Adrenal gland (tissue), 12 donors: Measurements from ENCODE around the gene RCN1. TPM values are rescaled to one million over a fixed set of nuclear protein-coding genes. Genes with fewer than 3 reads are reported as not detected.

ENCODE experiments used
- DNase-seq, 7 donors: peaks; one replicate each; pipeline ENCODE4 v3.0.0-alpha.2; 2019 to 2020
- H3K27ac ChIP-seq, 5 donors: fragments of 200-600 bp; sonication (generic) in 4 of 5; 1 replicate in 3 of 5; 2 replicates in 2 of 5; pipeline versions ENCODE4 v1.5.1 to v1.8.0; 2016 to 2020; ENCODE audit warnings: mild to moderate bottlenecking in 1 of 5
- H3K27me3 ChIP-seq: fragments of 200-600 bp; 2 replicates; pipeline ENCODE4 v1.8.0; 2021
- H3K36me3 ChIP-seq, 2 donors: fragments of 200-600 bp; replicated peaks in 1 of 2; 1 replicate in 1 of 2; 2 replicates in 1 of 2; pipeline versions ENCODE4 v1.5.1 to v1.8.0; 2018 to 2022
- H3K4me1 ChIP-seq, 2 donors: fragments of 200-600 bp; replicated peaks in 1 of 2; 1 replicate in 1 of 2; 2 replicates in 1 of 2; pipeline versions ENCODE4 v1.5.1 to v1.8.0; 2018 to 2021
- H3K4me3 ChIP-seq, 4 donors: fragments of 200-600 bp; sonication (generic) in 3 of 4; one replicate each; pipeline ENCODE4 v1.5.1; 2016 to 2018
- H3K9me3 ChIP-seq, 3 donors: fragments of 200-600 bp; sonication (generic) in 1 of 3; replicated peaks in 1 of 3; 1 replicate in 2 of 3; 2 replicates in 1 of 3; pipeline versions ENCODE4 v1.5.1 to v1.8.0; 2016 to 2021
- CTCF ChIP-seq, 6 experiments: fragments of 450-650 bp in 4 of 6; fragments of 200-600 bp in 2 of 6; sonication (generic) in 1 of 6; IDR thresholded peaks; 1 replicate in 5 of 6; 2 replicates in 1 of 6; pipeline versions ENCODE4 v1.5.1 to v1.8.0; 2016 to 2021; ENCODE audit warnings: antibody characterized with exemption in 6 of 6, mild to moderate bottlenecking in 2 of 6, moderate library complexity in 1 of 6
- POLR2A ChIP-seq, 2 donors: fragments of 450-650 bp; IDR thresholded peaks; one replicate each; pipeline ENCODE4 v1.6.1; 2017; ENCODE audit warnings: antibody characterized with exemption in 2 of 2, mild to moderate bottlenecking in 2 of 2, moderate library complexity in 1 of 2
- WGBS, 4 donors: extraction: QIAGEN DNeasy Blood & Tissue Kit in 2 of 4; methylation state at CpG; one replicate each; pipeline versions ENCODE4 v1.1.5 to v1.1.7; 2013 to 2017; 5-methylcytosine and 5-hydroxymethylcytosine counted together
- intact Hi-C, 2 donors: fragments of 100-400 bp; cut with DNase I; formaldehyde crosslinking; loops; one replicate each; pipeline versions ENCODE4 v1.14.1 to v1.15.0; 2022 to 2023
- polyA plus RNA-seq, 3 donors: library from polyadenylated mRNA; stranded (reverse); fragments of 200-250 nt in 2 of 3; fragments of 350-450 nt in 1 of 3; fragmentation: Illumina TruSeq in 1 of 3; extraction: RNeasy Lipid Tissue Mini Kit (QIAGEN cat#74804) in 1 of 3; gene quantifications; one replicate each; pipeline ENCODE4 v1.2.3, GENCODE V29; 2013 to 2014
- total RNA-seq, 9 donors: library from RNA; depleted of rRNA in 4 of 9; stranded (reverse); fragments of >200 nt in 4 of 9; fragments of 120-200 nt in 1 of 9; fragmentation: NEBNext Ultra II Directional in 1 of 9; extraction: Animal tissue kit (Norgen Biotek cat#: 25700) in 1 of 9; gene quantifications; one replicate each; pipeline versions ENCODE4 v1.1.0 to v1.2.4, GENCODE V29; 2013 to 2023
- donor health status: healthy with polysubstance abuse.
- donor health status: Bipolar disorder and iron deficiency.
- donor health status: DM: yes; HTN: yes; CAD: no.
- donor health status: DM: no; HTN: no; CAD: no.
- donor health status: DM: no; HTN: no; CAD: no.
- donor health status: DM: yes; HTN: yes; CAD: no.

Gene RCN1
- total and polyA plus RNA-seq, 12 donors: 56.1 to 142 (median 85.9) TPM

DNA sequence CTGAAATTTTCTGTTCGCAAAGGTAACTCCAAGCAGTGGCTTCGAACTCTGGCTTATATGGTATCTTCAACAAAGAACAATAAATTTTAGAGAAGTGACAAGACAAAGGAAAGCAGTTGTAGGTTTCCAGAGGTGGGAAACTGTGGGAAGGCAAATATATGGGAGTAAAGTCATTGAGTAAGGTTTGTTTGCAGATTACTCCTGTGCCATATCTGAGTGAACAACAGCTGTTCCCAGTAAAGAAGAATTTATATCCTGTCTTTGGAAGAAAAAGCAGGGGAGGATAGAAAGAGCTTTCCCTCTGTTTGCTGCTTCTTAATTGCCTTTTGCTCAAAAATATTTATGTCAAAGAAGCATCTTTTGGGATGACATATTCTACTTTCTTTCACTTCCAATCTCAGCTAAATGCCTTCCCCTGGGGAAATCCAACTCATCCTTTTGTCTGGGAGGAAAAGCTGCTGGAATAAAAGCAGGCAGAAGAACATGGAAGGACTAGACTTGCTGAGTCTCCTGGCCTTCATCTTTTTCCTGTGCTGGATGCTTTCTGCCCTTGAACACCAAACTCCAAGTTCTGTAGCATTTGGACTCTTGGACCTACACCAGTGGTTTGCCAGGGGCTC lies 10.4 kb upstream of the RCN1 start:
- H3K27ac ChIP-seq: no peak overlapping the region
- no peaks in the 10 kb centered on the region for H3K9me3 ChIP-seq
- TF ChIP-seq CTCF (IDR thresholded peaks at IDR 0.05) (no peak), POLR2A (IDR thresholded peaks at IDR 0.05) (no peak)
- WGBS, 4 donors: 72 to 88% (median 79%) methylated on average over 2 of the region's 2 CpGs
- no peaks in the 10 kb centered on the region for H3K36me3 ChIP-seq
- no peak for DNase-seq
- H3K27me3 ChIP-seq: no peaks in the 10 kb centered on the region
- intact Hi-C loops: no loop called here
- H3K4me1 ChIP-seq: no peaks in the 10 kb centered on the region
- H3K4me3 ChIP-seq: no peak overlapping the region

GRCh38 chr11:32081129-32081641 lies 9.7 kb upstream of the RCN1 start:
- TF ChIP-seq CTCF (IDR thresholded peaks at IDR 0.05) (no peak), POLR2A (IDR thresholded peaks at IDR 0.05) (no peak)
- no peak for DNase-seq
- 74 to 88% (median 79%) methylated on average over 2 to 3 of the region's 3 CpGs for WGBS, 4 donors
- intact Hi-C loops: no loop called here
- Histone ChIP-seq H3K36me3 (no peaks in the 10 kb centered on the region), H3K27ac (no peak overlapping the region), H3K9me3 (no peaks in the 10 kb centered on the region), H3K4me3 (no peak overlapping the region), H3K4me1 (no peaks in the 10 kb centered on the region), H3K27me3 (no peaks in the 10 kb centered on the region)

GRCh38 chr11:32081901-32082300 lies 9.0 kb upstream of the RCN1 start:
- TF ChIP-seq POLR2A (IDR thresholded peaks at IDR 0.05): no peak
- TF ChIP-seq CTCF (IDR thresholded peaks at IDR 0.05): no peak
- Histone ChIP-seq H3K9me3 (no peaks in the 10 kb centered on the region), H3K36me3 (no peaks in the 10 kb centered on the region), H3K4me1 (no peaks in the 10 kb centered on the region), H3K27me3 (no peaks in the 10 kb centered on the region), H3K27ac (no peak overlapping the region), H3K4me3 (no peak overlapping the region)
- intact Hi-C loops: no loop called here
- WGBS, 4 donors: 91 to 97% (median 92%) methylated on average over 1 of the region's 1 CpG
- no peak for DNase-seq

- Histone ChIP-seq H3K27me3 (no peaks in the 10 kb centered on the region), H3K4me1 (no peaks in the 10 kb centered on the region), H3K27ac (no peak overlapping the region), H3K9me3 (no peaks in the 10 kb centered on the region), H3K36me3 (no peaks in the 10 kb centered on the region), H3K4me3 (no peak overlapping the region)
- no peak for TF ChIP-seq POLR2A (IDR thresholded peaks at IDR 0.05)
- TF ChIP-seq CTCF (IDR thresholded peaks at IDR 0.05): no peak
- intact Hi-C loops: no loop called here
- DNase-seq: no peak
- WGBS, 4 donors: 69 to 84% (median 76%) methylated on average over 5 of the region's 5 CpGs
Measured at GRCh38 chr11:32082346-32082986, 8.4 kb upstream of the RCN1 start.
